Astrocyte (in vitro differentiated cells and primary cell): ENCODE measurements around the gene CST9L.

Experiments
- CTCF ChIP-seq: IDR thresholded peaks from 2 replicates; pipeline ENCODE4 v1.5.1; 2011; ENCODE audit warnings: low read depth, mild to moderate bottlenecking, inconsistent platforms, low read length, moderate library complexity; ENCODE audit not compliant: insufficient read depth
- EZH2 ChIP-seq: IDR thresholded peaks from 2 replicates; pipeline ENCODE4 v1.6.1; 2012; ENCODE audit warnings: mild to moderate bottlenecking, low read length, inconsistent platforms; ENCODE audit not compliant: insufficient read depth

GRCh38 chr20:23595941-23596340, 27.7 kb upstream of the CST9L start:
- TF ChIP-seq CTCF (no peak), EZH2 (no peak)
